ENCODE results near the gene ZBBX.

DNA sequence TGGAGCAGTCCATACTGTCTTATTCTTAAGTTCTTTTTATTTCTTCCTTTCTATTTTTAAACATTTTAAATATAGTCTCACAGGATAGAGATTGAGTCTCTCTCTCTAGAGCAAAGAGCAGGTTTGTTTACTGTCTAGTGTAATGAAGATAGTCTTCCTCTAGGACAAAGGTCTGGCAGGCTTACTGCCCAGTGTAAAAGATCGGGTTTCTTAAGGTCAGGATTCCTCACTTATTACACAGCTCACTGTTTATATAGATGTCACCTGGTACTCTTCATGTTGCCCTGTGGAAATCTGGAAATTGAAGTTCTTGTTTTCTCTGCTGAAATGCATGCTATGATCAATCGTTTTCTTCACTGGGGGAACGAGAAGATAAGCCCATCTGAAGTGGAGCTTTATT lies 76.0 kb downstream of the ZBBX start:
- TF ChIP-seq EZH2phosphoT487 (IDR thresholded peaks at IDR 0.05; ENCODE audit: borderline replicate concordance, low read length) = no peak
- TF ChIP-seq CTCF (conservative IDR thresholded peaks at IDR 0.05; ENCODE audit: low read depth, low read length) = no peak
- no peak for TF ChIP-seq EZH2 (IDR thresholded peaks at IDR 0.05; ENCODE audit: low read length, unreplicated experiment)

Data from PC-3 (cell line).